ENCODE measurements around the gene TAGLN3.
"Not testable (repeated sequence)": the region's sequence is repeated elsewhere in the genome, so short reads cannot be mapped to it uniquely, and the experiment has no call there.

The TAGLN3 gene

GRCh38 chr3:112010636-112011035, 11.9 kb downstream of the TAGLN3 start:
- no peak for DNase-seq (ENCODE audit: low read depth in 2 of 2)

- no peak for DNase-seq (ENCODE audit: low read depth in 2 of 2)
These were observed 12.7 kb downstream of the TAGLN3 start for GRCh38 chr3:112011376-112011940.

- no peak for DNase-seq (ENCODE audit: low read depth in 2 of 2)
These were observed 13.7 kb downstream of the TAGLN3 start for GRCh38 chr3:112012205-112012992.

GRCh38 chr3:112013058-112013783, 14.5 kb downstream of the TAGLN3 start:
- peak; percentile 31 to 43 for DNase-seq (ENCODE audit: low read depth in 2 of 2)

GRCh38 chr3:112013784-112014143, 15.0 kb downstream of the TAGLN3 start:
- DNase-seq (ENCODE audit: low read depth in 2 of 2), result no peak

GRCh38 chr3:112017091-112017490, 18.4 kb downstream of the TAGLN3 start:
- no peak for DNase-seq (ENCODE audit: low read depth in 2 of 2)

GRCh38 chr3:112018712-112019111, 20.0 kb downstream of the TAGLN3 start:
- no peak for DNase-seq (ENCODE audit: low read depth in 2 of 2)

GRCh38 chr3:112019716-112020115, 21.0 kb downstream of the TAGLN3 start:
- DNase-seq (ENCODE audit: low read depth in 2 of 2), result no peak

GRCh38 chr3:112020674-112021085, 22.0 kb downstream of the TAGLN3 start:
- DNase-seq (ENCODE audit: low read depth in 2 of 2), result no peak

GRCh38 chr3:112027142-112027541, 28.4 kb downstream of the TAGLN3 start:
- DNase-seq (ENCODE audit: low read depth in 2 of 2), result no peak

GRCh38 chr3:112027826-112028225, 29.1 kb downstream of the TAGLN3 start:
- no peak for DNase-seq (ENCODE audit: low read depth in 2 of 2)

- DNase-seq (ENCODE audit: low read depth in 2 of 2), result no peak
These were observed 32.2 kb downstream of the TAGLN3 start for GRCh38 chr3:112030901-112031300.

GRCh38 chr3:112032098-112032731, 33.5 kb downstream of the TAGLN3 start:
- no peak for DNase-seq (ENCODE audit: low read depth in 2 of 2)

- DNase-seq (ENCODE audit: low read depth in 2 of 2), result no peak
These were observed 35.7 kb downstream of the TAGLN3 start, which contains the start of gene TMPRSS7 for GRCh38 chr3:112034436-112034835. TSS of gene TMPRSS7 (plus strand) at chr3:112034736. CDS start at chr3:112034846, 110 bp downstream.

- no peak for DNase-seq (ENCODE audit: low read depth in 2 of 2)
These were observed 36.5 kb downstream of the TAGLN3 start for GRCh38 chr3:112035241-112035640.

GRCh38 chr3:112037194-112037593, 38.5 kb downstream of the TAGLN3 start:
- DNase-seq (ENCODE audit: low read depth in 2 of 2), result not testable (repeated sequence)

- DNase-seq (ENCODE audit: low read depth in 2 of 2), result no peak
These were observed 40.1 kb downstream of the TAGLN3 start for GRCh38 chr3:112038863-112039262.

- DNase-seq (ENCODE audit: low read depth in 2 of 2), result no peak
These were observed 42.6 kb downstream of the TAGLN3 start for GRCh38 chr3:112041321-112041720.

GRCh38 chr3:112042842-112043280, 44.1 kb downstream of the TAGLN3 start:
- no peak for DNase-seq (ENCODE audit: low read depth in 2 of 2)

- DNase-seq (ENCODE audit: low read depth in 2 of 2), result peak; percentile 52 to 54
These were observed 45.0 kb downstream of the TAGLN3 start for GRCh38 chr3:112043621-112044201.

- no peak for DNase-seq (ENCODE audit: low read depth in 2 of 2)
These were observed 47.9 kb downstream of the TAGLN3 start for GRCh38 chr3:112046599-112046998.

- no peak for DNase-seq (ENCODE audit: low read depth in 2 of 2)
These were observed 48.5 kb downstream of the TAGLN3 start for GRCh38 chr3:112047264-112047663.
